Left ventricle myocardium inferior (tissue), 1 donor: ENCODE data around the gene RAPGEF4. TPM values are rescaled to one million over a fixed set of nuclear protein-coding genes. Genes with fewer than 3 reads are reported as not detected.

Experiments
- DNase-seq: peaks from one replicate; pipeline ENCODE4 v3.0.0-alpha.2; 2020
- H3K27ac ChIP-seq: fragments of 200-600 bp; replicated peaks from 2 replicates; pipeline ENCODE4 v1.8.0; 2021
- H3K27me3 ChIP-seq: fragments of 200-600 bp; 2 replicates; pipeline ENCODE4 v1.8.0; 2021; ENCODE audit warnings: low read depth
- H3K36me3 ChIP-seq: fragments of 200-600 bp; 2 replicates; pipeline ENCODE4 v1.8.0; 2021
- H3K4me1 ChIP-seq: fragments of 200-600 bp; 2 replicates; pipeline ENCODE4 v1.8.0; 2021
- H3K4me3 ChIP-seq: fragments of 200-600 bp; 2 replicates; pipeline ENCODE4 v1.8.0; 2021; ENCODE audit warnings: mild to moderate bottlenecking, moderate library complexity
- H3K9me3 ChIP-seq: fragments of 200-600 bp; replicated peaks from 2 replicates; pipeline ENCODE4 v1.8.0; 2021
- CTCF ChIP-seq: fragments of 200-600 bp; IDR thresholded peaks from 2 replicates; pipeline ENCODE4 v1.8.0; 2021; ENCODE audit warnings: antibody characterized with exemption, mild to moderate bottlenecking, borderline replicate concordance
- intact Hi-C: fragments of 100-400 bp; cut with micrococcal nuclease; formaldehyde crosslinking; loops from one replicate; pipeline ENCODE4 v1.11.0; 2022
- total RNA-seq: library from RNA; stranded (reverse); fragmentation: NEBNext Ultra II Directional; extraction: Animal tissue kit (Norgen Biotek cat#: 25700); gene quantifications from one replicate; pipeline ENCODE4 v1.2.1, GENCODE V29; 2021
- donor health status: DM: no; HTN: yes; CAD: no; lungs with severe emphysema.

RAPGEF4 gene
- total RNA-seq, 1 donor from 2014 or later = 3.7 TPM

- no peak overlapping the region for H3K27ac ChIP-seq
- H3K4me1 ChIP-seq = peaks cover 31% of the 10 kb centered on the region
- no peak for DNase-seq
- H3K9me3 ChIP-seq = no peaks in the 10 kb centered on the region
- intact Hi-C loops = no loop called here
- no peaks in the 10 kb centered on the region for H3K36me3 ChIP-seq
- H3K27me3 ChIP-seq = no peaks in the 10 kb centered on the region
- TF ChIP-seq CTCF = no peak
- H3K4me3 ChIP-seq = no peak overlapping the region
Measured at GRCh38 chr2:172908275-172908674, 172.6 kb downstream of the RAPGEF4 start.

- no peak for TF ChIP-seq CTCF
- Histone ChIP-seq H3K36me3 (no peaks in the 10 kb centered on the region), H3K27me3 (no peaks in the 10 kb centered on the region), H3K9me3 (no peaks in the 10 kb centered on the region), H3K4me1 (peaks cover 28% of the 10 kb centered on the region), H3K4me3 (no peak overlapping the region), H3K27ac (no peak overlapping the region)
- intact Hi-C loops = no loop called here
- DNase-seq = no peak
Measured at GRCh38 chr2:172909454-172909853, 173.8 kb downstream of the RAPGEF4 start.

- Histone ChIP-seq H3K9me3 (no peaks in the 10 kb centered on the region), H3K27me3 (no peaks in the 10 kb centered on the region), H3K4me3 (no peak overlapping the region), H3K4me1 (peaks cover under 1% of the 10 kb centered on the region), H3K36me3 (no peaks in the 10 kb centered on the region), H3K27ac (no peak overlapping the region)
- intact Hi-C loops = no loop called here
- no peak for TF ChIP-seq CTCF
- no peak for DNase-seq
Measured at GRCh38 chr2:172912266-172912665, 176.6 kb downstream of the RAPGEF4 start.

- intact Hi-C loops = no loop called here
- Histone ChIP-seq H3K27ac (no peak overlapping the region), H3K4me1 (no peaks in the 10 kb centered on the region), H3K4me3 (no peak overlapping the region), H3K9me3 (no peaks in the 10 kb centered on the region), H3K36me3 (no peaks in the 10 kb centered on the region), H3K27me3 (no peaks in the 10 kb centered on the region)
- no peak for TF ChIP-seq CTCF
- DNase-seq = no peak
Measured at GRCh38 chr2:172914341-172915008, 178.8 kb downstream of the RAPGEF4 start.

- intact Hi-C loops = no loop called here
Measured at GRCh38 chr2:172917716-172918115, 182.1 kb downstream of the RAPGEF4 start.

More at GRCh38 chr2:172917716-172918115, 182.1 kb downstream of the RAPGEF4 start:
- H3K9me3 ChIP-seq = no peaks in the 10 kb centered on the region
- H3K4me3 ChIP-seq = no peak overlapping the region
- no peak overlapping the region for H3K27ac ChIP-seq
- no peak for DNase-seq
- H3K27me3 ChIP-seq = no peaks in the 10 kb centered on the region
- peaks cover 4% of the 10 kb centered on the region for H3K4me1 ChIP-seq
- TF ChIP-seq CTCF = no peak
- H3K36me3 ChIP-seq = no peaks in the 10 kb centered on the region
